ENCODE results near the gene NSFL1C. TPM values are rescaled to one million over a fixed set of nuclear protein-coding genes. Genes with fewer than 3 reads are reported as not detected.

NSFL1C gene
- total and polyA plus RNA-seq, 2 of the 4 experiments (the other 2 are of a cell fraction), result 33.0 to 40.3 TPM

GRCh38 chr20:1509237-1509636 is 42.6 kb upstream of the NSFL1C start:
- 19% methylated on average over 5 of the region's 9 CpGs; no CpG with 5 or more reads in 1 of the 2 experiments for WGBS, 2 experiments (ENCODE audit: extremely low coverage in 2 of 2, insufficient read length in 1 of 2)
- dilution Hi-C loops (cut with HindIII; ENCODE audit: low sequenced_read_pairs, unreplicated experiment), result no loop called here
- no peak overlapping the region for H3K56ac ChIP-seq (ENCODE audit: extremely low read depth, insufficient read depth, low read length)
- H3K14ac ChIP-seq (replicated peaks; ENCODE audit: low read depth, low read length), result no peak overlapping the region
- no peak overlapping the region for H2AFZ ChIP-seq (replicated peaks; ENCODE audit: low read length, poor library complexity)
- no peak overlapping the region for H2BK15ac ChIP-seq (ENCODE audit: low read depth, low read length)
- no peak overlapping the region for H3K9ac ChIP-seq (ENCODE audit: low read depth, low read length)
- H2BK5ac ChIP-seq (ENCODE audit: low read depth, low read length, poor library complexity, severe bottlenecking), result no peak overlapping the region
- no peaks in the 10 kb centered on the region for H3K36me3 ChIP-seq (ENCODE audit: control insufficient read depth, insufficient read depth, low read length)
- no peak overlapping the region for H2BK120ac ChIP-seq (ENCODE audit: low read depth, low read length)
- intact Hi-C loops (cut with micrococcal nuclease), result loop anchor here (2.0 kb wide), 1 partner anchor 268 kb away; no protein-coding TSS in a partner anchor
- ChIA-PET POLR2A (ENCODE audit: unreplicated experiment) (no interaction called here), CTCF (interaction anchor here (0.7 to 0.9 kb wide), 2 partner anchors 291 to 388 kb away, joined by 3 read pairs; no protein-coding TSS in a partner anchor)
- H3K23ac ChIP-seq (ENCODE audit: low read depth, low read length), result no peak overlapping the region
- no peak overlapping the region for H2BK20ac ChIP-seq (ENCODE audit: low read depth, low read length)
- H3K4me2 ChIP-seq (ENCODE audit: low read depth, low read length), result no peak overlapping the region
- no peak overlapping the region for H4K5ac ChIP-seq (ENCODE audit: low read depth, low read length)
- H4K20me1 ChIP-seq (ENCODE audit: insufficient read depth, low read length), result no peaks in the 10 kb centered on the region
- TF ChIP-seq RFX5 (IDR thresholded peaks at IDR 0.05; ENCODE audit: low read depth, low read length) (no peak), NFE2L2 (IDR thresholded peaks at IDR 0.05; ENCODE audit: low read depth, low read length) (no peak), MAZ (IDR thresholded peaks at IDR 0.05; ENCODE audit: borderline replicate concordance, low read depth, low read length) (no peak), RAD21 (IDR thresholded peaks at IDR 0.05; ENCODE audit: low read length) (0 out of 2 replicates have a peak, but pooled peaks have one; percentile 27), USF2 (IDR thresholded peaks at IDR 0.05; ENCODE audit: low read depth, low read length) (no peak), FOS (IDR thresholded peaks at IDR 0.05; ENCODE audit: low read depth, low read length) (no peak), MXI1 (IDR thresholded peaks at IDR 0.05; ENCODE audit: borderline replicate concordance, low read depth, low read length) (no peak), CHD1 (IDR thresholded peaks at IDR 0.05; ENCODE audit: low read depth, low read length) (no peak), POLR2A (IDR thresholded peaks at IDR 0.05; ENCODE audit: low read depth, low read length) (no peak), ELK1 (IDR thresholded peaks at IDR 0.05; ENCODE audit: borderline replicate concordance, low read depth, low read length) (no peak), CTCF (conservative IDR thresholded peaks at IDR 0.05; ENCODE audit: low read depth, low read length) (peak; percentile 36), SMC3 (IDR thresholded peaks at IDR 0.05; ENCODE audit: low read depth, low read length) (peak; percentile 12; the same call in 1 of the 2 replicates)
- H2AK9ac ChIP-seq (replicated peaks; ENCODE audit: low read depth, low read length, poor library complexity), result no peak overlapping the region
- in situ Hi-C loops (cut with MboI; ENCODE audit: low sequenced_read_pairs), result no loop called here
- no peaks in the 10 kb centered on the region for H3K79me1 ChIP-seq (ENCODE audit: low read depth in 1 of 2, low read length in 2 of 2)
- no peak overlapping the region for H4K91ac ChIP-seq (ENCODE audit: insufficient read depth, low read depth, low read length)
- no peak overlapping the region for H2AK5ac ChIP-seq (ENCODE audit: low read depth, low read length)
- BruUV-seq (replicated peaks), result no TSS peak
- peak; percentile 69 for ATAC-seq (ENCODE audit: low read depth)
- no peak overlapping the region for H3K4ac ChIP-seq (ENCODE audit: low read depth, low read length)
- no peak overlapping the region for H3K4me3 ChIP-seq (ENCODE audit: insufficient read depth, low read depth, low read length)
- no peak overlapping the region for H3K18ac ChIP-seq (ENCODE audit: low read depth, low read length)
- DNase-seq, result peak; percentile 37
- peaks cover 11% of the 10 kb centered on the region for H3K27me3 ChIP-seq (ENCODE audit: control insufficient read depth, insufficient read depth, low read length)
- no peaks in the 10 kb centered on the region for H3K9me3 ChIP-seq (ENCODE audit: control insufficient read depth, insufficient read depth, low read length)
- no peak overlapping the region for H4K8ac ChIP-seq (ENCODE audit: low read depth in 2 of 2, low read length in 2 of 2)
- H3K4me1 ChIP-seq (ENCODE audit: control insufficient read depth, insufficient read depth, low read length), result no peaks in the 10 kb centered on the region
- H3K27ac ChIP-seq (ENCODE audit: insufficient read depth, low read length), result no peak overlapping the region
- no peaks in the 10 kb centered on the region for H3K9me1 ChIP-seq (ENCODE audit: insufficient read depth, low read length)
